Large intestine (tissue), 3 donors: ENCODE measurements around the gene SNCB. TPM values are rescaled to one million over a fixed set of nuclear protein-coding genes. Genes with fewer than 3 reads are reported as not detected.

Experiments
- DNase-seq, 2 donors: peaks; one replicate each; pipeline versions ENCODE4 v3.0.0 to v3.0.0-alpha.2; 2013
- H3K27ac ChIP-seq: one replicate; pipeline ENCODE4 v1.5.1; 2013; ENCODE audit warnings: low read length
- H3K27me3 ChIP-seq: 2 replicates; pipeline ENCODE4 v1.6.1; 2013; ENCODE audit warnings: low read length; ENCODE audit not compliant: control insufficient read depth, insufficient read depth
- H3K36me3 ChIP-seq: 2 replicates; pipeline ENCODE4 v1.6.1; 2013; ENCODE audit warnings: low read length; ENCODE audit not compliant: control insufficient read depth, insufficient read depth
- H3K4me1 ChIP-seq: one replicate; pipeline ENCODE4 v1.6.1; 2013; ENCODE audit warnings: low read length; ENCODE audit not compliant: control insufficient read depth, insufficient read depth
- H3K4me3 ChIP-seq: one replicate; pipeline ENCODE4 v1.5.1; 2013; ENCODE audit warnings: low read length
- H3K9me3 ChIP-seq: one replicate; pipeline ENCODE4 v1.6.1; 2013; ENCODE audit warnings: mild to moderate bottlenecking, low read depth, low read length, moderate library complexity; ENCODE audit not compliant: control insufficient read depth
- WGBS: methylation state at CpG from one replicate; pipeline ENCODE4 v1.1.5; 2013; ENCODE audit warnings: low lambda C conversion rate; ENCODE audit not compliant: insufficient coverage; 5-methylcytosine and 5-hydroxymethylcytosine counted together
- polyA plus RNA-seq: library from polyadenylated mRNA; unstranded; fragments of 120-200 nt; gene quantifications from one replicate; pipeline ENCODE4 v1.2.1, GENCODE V29; 2013

SNCB gene
- polyA plus RNA-seq, 1 donor, result 0.39 TPM

GRCh38 chr5:176652136-176652535 lies 21.8 kb upstream of the SNCB start:
- no peak for DNase-seq
- no peak overlapping the region for H3K4me3 ChIP-seq
- no peaks in the 10 kb centered on the region for H3K27me3 ChIP-seq
- H3K27ac ChIP-seq, result no peak overlapping the region
- peaks cover 10% of the 10 kb centered on the region for H3K4me1 ChIP-seq
- H3K9me3 ChIP-seq, result no peaks in the 10 kb centered on the region
- H3K36me3 ChIP-seq, result peaks cover 20% of the 10 kb centered on the region
- WGBS, result no CpG with 5 or more reads among the region's 8 CpGs

DNA sequence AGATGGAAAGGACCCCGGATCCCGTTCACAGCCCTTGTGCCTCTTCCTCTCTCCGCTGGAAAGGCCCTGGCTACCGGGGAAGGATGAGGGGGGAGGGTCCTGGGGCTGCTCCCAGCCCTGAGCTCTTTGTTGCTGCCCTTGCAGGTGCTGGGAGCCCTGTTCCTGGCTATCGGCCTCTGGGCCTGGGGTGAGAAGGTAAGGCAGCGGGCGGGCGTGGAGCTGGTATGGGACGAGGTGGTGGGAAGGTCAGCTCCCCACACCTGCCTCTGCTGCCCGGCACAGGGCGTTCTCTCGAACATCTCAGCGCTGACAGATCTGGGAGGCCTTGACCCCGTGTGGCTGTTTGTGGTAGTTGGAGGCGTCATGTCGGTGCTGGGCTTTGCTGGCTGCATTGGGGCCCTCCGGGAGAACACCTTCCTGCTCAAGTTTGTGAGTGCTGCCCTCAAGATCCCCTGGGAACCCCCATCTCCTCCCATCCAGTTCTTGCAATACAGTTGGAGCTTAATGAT lies 21.2 kb upstream of the SNCB start:
- DNase-seq, result no peak
- H3K27ac ChIP-seq, result no peak overlapping the region
- H3K27me3 ChIP-seq, result no peaks in the 10 kb centered on the region
- WGBS, result no CpG with 5 or more reads among the region's 17 CpGs
- no peak overlapping the region for H3K4me3 ChIP-seq
- peaks cover 14% of the 10 kb centered on the region for H3K4me1 ChIP-seq
- H3K36me3 ChIP-seq, result peaks cover 16% of the 10 kb centered on the region
- no peaks in the 10 kb centered on the region for H3K9me3 ChIP-seq

- no peak for DNase-seq
- Histone ChIP-seq H3K9me3 (no peaks in the 10 kb centered on the region), H3K27ac (no peak overlapping the region), H3K4me3 (no peak overlapping the region), H3K36me3 (peaks cover 16% of the 10 kb centered on the region), H3K27me3 (no peaks in the 10 kb centered on the region), H3K4me1 (peaks cover 14% of the 10 kb centered on the region)
- WGBS, result 70% methylated on average over 2 of the region's 8 CpGs
Measured at GRCh38 chr5:176650354-176650884, 20.1 kb upstream of the SNCB start.

GRCh38 chr5:176648474-176649194 lies 18.3 kb upstream of the SNCB start:
- H3K4me3 ChIP-seq, result no peak overlapping the region
- H3K27ac ChIP-seq, result no peak overlapping the region
- no peaks in the 10 kb centered on the region for H3K27me3 ChIP-seq
- peaks cover 10% of the 10 kb centered on the region for H3K36me3 ChIP-seq
- H3K9me3 ChIP-seq, result no peaks in the 10 kb centered on the region
- no peak for DNase-seq
- no CpG with 5 or more reads among the region's 15 CpGs for WGBS
- peaks cover 14% of the 10 kb centered on the region for H3K4me1 ChIP-seq

GRCh38 chr5:176647843-176648473 lies 17.6 kb upstream of the SNCB start:
- H3K27ac ChIP-seq, result no peak overlapping the region
- DNase-seq, result peak; percentile 52 to 64
- H3K36me3 ChIP-seq, result peaks cover 5% of the 10 kb centered on the region
- H3K4me3 ChIP-seq, result peak overlapping the region; percentile 75
- no peaks in the 10 kb centered on the region for H3K9me3 ChIP-seq
- WGBS, result no CpG with 5 or more reads among the region's 20 CpGs
- no peaks in the 10 kb centered on the region for H3K27me3 ChIP-seq
- peaks cover 14% of the 10 kb centered on the region for H3K4me1 ChIP-seq

DNA sequence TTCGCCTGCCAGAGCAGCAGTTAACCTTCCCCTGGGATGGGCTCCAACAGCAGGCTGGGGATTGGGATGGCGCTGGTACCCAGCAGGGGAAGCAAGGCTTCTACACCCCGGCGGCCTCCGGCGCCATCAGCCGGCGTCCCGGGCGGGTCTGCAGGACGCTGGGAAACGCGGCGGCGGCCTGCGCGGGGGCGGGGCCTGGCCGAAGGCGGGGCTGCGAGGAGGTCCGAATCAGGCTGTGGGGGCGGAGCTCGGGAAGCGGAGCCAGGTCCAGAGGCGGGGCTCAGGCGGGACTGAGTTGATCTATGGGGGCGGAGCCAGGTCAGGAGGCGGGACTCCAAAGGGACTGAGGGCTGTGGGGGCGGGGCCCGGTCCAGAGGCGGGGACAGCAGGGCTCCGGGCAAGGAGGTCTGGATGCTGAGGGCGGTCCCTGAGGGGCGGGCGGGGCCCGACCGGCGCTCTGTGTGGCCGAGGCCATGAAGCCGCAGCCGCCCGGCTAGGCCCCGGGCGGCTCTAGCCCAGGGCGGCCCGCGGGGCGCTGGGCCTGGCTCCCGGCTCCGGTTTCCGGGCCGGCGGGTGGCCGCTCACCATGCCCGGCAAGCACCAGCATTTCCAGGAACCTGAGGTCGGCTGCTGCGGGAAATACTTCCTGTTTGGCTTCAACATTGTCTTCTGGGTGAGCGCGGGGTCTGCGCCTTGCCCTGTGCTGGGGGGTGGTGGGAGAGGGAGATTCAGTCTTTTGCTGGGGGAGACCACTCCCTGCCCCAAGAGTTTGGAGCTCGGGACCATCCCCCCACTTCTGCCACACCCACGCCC lies 16.9 kb upstream of the SNCB start, which contains the start of gene TSPAN17:
Gene TSPAN17 (plus strand): TSS at position 455 of the 813 bp plus-strand sequence. CDS start 132 bp downstream, at position 587.
- H3K4me3 ChIP-seq, result peak within 1 kb of the TSS; percentile 75
- peak within 1 kb of the TSS; percentile 20 for H3K27ac ChIP-seq
- H3K9me3 ChIP-seq, result no peaks in the 10 kb centered on the region
- no peaks in the 10 kb centered on the region for H3K27me3 ChIP-seq
- no CpG with 5 or more reads among the region's 63 CpGs for WGBS
- H3K4me1 ChIP-seq, result peaks cover 14% of the 10 kb centered on the region
- DNase-seq, result peak; percentile 99
- H3K36me3 ChIP-seq, result no peaks in the 10 kb centered on the region

DNA sequence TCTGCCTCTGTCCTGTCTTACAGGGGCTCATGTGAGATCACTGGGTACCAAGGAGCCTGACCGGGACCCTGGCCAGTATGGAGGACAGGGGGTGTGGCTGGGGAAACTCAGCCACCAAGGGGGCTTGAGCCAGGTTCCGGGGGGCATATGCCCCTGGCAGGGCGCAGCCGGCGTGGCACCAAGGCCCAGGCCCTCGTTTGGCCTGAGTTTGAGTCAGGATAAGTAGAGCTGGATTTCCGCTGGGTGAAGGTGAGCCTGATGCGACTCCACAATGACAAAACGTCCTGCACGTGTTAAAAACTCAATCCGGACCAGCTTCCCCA lies 16.3 kb upstream of the SNCB start:
- no peak for DNase-seq
- Histone ChIP-seq H3K9me3 (no peaks in the 10 kb centered on the region), H3K4me3 (peak overlapping the region; percentile 32)

DNA sequence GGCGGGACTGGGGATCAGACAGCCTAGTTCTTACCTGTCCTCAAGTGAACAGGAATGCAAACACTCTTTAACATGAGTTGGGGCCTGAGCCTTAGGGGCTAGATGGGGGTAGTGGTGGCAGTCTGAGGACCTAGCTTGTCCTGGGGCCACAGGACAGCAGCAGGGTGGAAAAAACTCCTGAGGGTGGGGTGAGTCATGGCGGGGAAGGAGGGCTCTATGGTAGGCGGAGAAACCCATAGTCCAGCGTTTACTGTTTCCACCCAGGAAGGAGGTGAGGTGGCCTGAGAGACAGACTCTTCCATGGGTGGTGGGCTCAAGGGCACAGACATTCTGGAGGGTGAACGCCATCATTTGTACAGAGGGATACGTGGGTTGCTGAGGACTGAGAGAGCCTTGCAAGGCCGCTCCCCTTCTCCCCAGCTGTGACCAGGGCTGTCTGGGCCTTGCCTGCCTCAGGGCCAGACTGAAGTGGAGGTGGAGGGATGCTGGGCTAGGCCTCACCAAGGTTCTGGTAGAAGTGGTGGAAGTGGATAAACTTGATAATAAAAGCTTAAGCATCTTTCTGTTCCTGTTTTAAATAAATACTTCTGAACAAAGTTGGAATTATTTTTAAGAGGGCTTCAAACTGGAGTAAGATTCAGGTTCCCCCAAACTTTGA lies 15.8 kb upstream of the SNCB start:
- no peak for DNase-seq
- H3K4me3 ChIP-seq, result no peak overlapping the region
- peaks cover 14% of the 10 kb centered on the region for H3K4me1 ChIP-seq
- H3K27me3 ChIP-seq, result no peaks in the 10 kb centered on the region
- WGBS, result no CpG with 5 or more reads among the region's 7 CpGs
- H3K9me3 ChIP-seq, result no peaks in the 10 kb centered on the region
- H3K36me3 ChIP-seq, result no peaks in the 10 kb centered on the region
- no peak overlapping the region for H3K27ac ChIP-seq

More for the DNA sequence above, 16.3 kb upstream of the SNCB start:
- WGBS, result no CpG with 5 or more reads among the region's 11 CpGs
- Histone ChIP-seq H3K4me1 (peaks cover 14% of the 10 kb centered on the region), H3K36me3 (no peaks in the 10 kb centered on the region), H3K27ac (peak overlapping the region; percentile 20), H3K27me3 (no peaks in the 10 kb centered on the region)

- H3K36me3 ChIP-seq, result no peaks in the 10 kb centered on the region
- no peaks in the 10 kb centered on the region for H3K9me3 ChIP-seq
- H3K27me3 ChIP-seq, result no peaks in the 10 kb centered on the region
- peaks cover 14% of the 10 kb centered on the region for H3K4me1 ChIP-seq
- H3K4me3 ChIP-seq, result no peak overlapping the region
- no CpG with 5 or more reads among the region's 22 CpGs for WGBS
- no peak for DNase-seq
- H3K27ac ChIP-seq, result no peak overlapping the region
Measured at GRCh38 chr5:176644878-176645670, 14.7 kb upstream of the SNCB start.
